Activated CD4-positive, alpha-beta T cell treated with anti-CD3 and anti-CD28 coated beads, Interleukin-10, Interleukin-2, amounts not matched to agents 100 ng/mL and 50 ng/mL, durations not matched to agents 16 hours and 8 hours (primary cell): Measurements from ENCODE around the gene SHISA2.

Source experiments
- DNase-seq: peaks from one replicate; pipeline ENCODE4 v3.0.0-alpha.2; 2020

SHISA2 gene

DNA sequence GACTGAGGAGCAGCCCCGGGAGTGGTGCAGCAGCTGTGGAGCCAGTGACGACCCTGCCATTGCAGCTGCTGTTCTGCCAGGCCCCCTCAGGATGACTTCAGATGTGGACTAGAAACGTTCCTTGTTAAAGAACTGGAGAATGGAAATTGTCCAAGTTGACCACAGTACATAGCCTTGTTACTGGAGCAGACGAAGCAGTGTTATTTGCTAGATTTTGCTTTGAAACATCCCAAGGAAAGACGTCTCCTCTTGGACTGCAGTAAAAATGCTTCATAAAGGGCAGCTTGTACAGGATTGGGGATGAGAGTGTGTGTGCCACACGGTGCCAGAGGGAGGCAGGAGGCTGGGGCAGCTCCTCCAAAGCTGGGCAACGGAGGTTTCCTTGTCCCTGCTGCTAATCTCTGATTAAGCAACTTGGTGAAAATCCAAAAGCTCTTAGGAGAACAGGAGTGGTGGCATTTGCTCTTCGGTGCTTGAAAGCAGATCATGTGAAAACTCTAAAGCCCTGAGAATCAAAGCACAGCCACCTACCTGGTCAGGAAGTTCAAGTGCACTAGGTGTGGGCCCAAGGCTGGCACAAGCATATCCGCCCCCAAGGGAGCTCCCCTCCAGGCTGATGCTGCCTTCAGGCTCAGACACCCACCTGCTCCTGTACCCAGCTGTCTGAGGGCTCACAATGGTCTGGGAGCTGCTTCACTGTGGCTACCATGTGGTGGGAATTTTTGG is 34.5 kb downstream of the SHISA2 start:
- DNase-seq, result no peak

DNA sequence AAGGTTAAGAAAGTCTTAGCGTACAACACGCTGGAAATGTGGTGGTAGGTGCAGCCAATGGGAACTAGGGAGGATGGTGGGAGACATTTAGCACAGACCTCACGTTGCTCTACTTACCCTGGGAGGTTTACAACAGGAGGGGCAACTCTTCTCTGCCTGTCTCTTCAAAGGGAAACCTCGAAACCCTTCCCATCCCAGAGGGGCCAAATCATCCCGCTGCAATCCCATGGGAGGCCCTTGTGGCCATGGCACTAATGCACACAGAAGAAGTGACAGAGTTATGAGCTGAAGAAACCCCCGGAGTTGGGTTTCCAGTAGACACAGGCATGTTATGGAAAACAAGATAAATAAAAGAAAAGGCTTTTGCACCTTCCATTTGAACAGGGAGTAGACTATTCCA is 35.6 kb downstream of the SHISA2 start:
- DNase-seq, result no peak

DNA sequence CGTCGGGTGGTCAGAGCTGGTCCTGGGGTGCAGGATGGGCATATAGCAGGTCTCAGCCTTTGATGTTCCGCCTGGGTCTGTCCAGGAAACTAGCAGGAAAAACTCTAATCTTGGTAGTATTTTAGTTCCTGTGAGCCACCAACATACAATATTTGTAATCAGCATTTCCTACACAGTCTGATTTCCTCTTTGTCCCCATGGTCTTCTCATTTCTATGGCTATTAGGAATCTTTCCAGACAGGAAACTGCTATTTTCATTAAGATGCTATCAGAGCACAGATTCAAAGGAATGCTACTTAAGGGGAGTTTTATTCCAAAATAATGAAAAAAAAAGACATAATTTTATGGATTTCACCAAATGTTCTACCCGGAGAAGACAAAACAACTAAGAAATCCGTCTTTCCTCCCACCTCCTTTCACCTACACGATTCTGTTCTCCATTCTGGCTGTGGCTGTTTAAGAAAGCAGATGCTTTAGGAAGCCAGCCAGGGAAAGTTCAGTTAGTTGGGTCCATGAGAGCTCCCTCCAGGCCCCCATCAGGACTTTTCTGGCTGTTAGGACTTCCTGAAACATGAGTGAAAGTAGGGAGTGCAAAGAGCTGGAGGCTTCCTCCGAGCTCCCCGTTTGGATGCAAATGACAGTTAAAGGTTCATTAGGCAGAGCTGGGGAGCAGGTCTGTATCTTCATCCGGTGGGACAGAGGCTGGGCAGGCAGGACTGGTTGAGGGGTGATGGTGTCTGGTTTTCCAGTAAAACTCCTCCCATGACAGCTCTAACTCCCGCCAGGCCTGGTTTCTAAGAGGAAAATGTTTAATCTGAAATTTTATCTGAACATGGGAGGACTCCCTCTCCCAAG is 36.3 kb downstream of the SHISA2 start:
- no peak for DNase-seq

DNA sequence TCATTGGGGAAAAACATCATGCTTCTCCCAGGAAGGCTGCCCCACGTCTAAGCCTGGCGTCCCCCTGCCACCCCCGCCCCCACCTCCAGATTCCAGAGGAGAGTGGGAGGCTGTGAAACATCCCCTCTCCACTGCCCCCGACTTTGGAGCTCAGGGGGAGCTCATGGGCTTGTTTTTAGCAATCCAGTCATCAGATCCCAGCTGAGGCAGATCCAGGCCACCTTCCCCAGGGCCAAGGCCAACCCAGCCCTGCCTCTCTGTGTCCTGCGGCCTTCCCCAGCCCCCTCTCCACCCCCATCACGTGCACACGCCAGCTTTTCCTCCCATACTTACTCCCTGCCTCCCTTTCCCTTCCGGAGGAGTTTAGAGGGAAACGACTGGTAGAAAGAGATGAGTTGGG is 38.8 kb downstream of the SHISA2 start:
- DNase-seq, result no peak

DNA sequence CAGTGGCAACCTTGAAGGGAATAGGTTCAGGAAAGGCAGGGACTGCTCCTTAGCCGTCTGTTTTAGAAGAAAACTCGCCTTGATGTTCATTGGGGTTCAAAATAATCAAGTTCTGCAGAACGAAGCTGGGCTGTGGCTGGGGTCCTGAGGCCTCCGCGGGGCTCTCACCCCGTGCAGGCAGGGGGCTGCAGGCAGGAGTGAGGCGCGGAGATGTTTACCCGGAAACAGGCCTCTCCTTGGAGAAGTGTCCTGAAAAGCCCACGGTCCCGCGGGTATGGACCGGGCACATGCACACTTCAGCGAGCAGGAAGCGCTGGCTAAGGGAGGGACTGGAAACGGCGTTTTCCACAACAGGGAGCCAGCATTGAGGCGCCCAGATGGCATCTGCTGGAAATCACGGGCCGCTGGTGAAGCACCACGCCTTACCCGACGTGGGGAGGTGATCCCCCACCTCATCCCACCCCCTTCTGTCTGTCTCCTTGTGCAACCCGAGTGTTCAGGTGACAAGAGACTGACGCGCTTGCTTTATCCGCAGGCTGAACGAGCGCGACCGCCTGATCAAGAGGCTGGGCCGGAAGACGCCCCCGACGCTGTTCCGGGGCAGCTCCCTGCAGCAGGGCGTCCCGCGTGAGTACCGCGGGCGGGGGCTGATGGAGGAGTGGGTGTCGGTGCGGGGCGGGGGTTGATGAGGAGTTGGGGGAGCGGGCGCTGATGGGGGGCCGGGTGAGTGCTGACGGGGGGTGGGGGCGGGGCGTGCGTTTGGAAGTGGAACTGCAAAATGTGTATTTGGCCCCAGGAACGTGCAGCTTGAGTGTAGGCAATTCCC is 39.6 kb downstream of the SHISA2 start:
- DNase-seq, result peak; percentile 21

DNA sequence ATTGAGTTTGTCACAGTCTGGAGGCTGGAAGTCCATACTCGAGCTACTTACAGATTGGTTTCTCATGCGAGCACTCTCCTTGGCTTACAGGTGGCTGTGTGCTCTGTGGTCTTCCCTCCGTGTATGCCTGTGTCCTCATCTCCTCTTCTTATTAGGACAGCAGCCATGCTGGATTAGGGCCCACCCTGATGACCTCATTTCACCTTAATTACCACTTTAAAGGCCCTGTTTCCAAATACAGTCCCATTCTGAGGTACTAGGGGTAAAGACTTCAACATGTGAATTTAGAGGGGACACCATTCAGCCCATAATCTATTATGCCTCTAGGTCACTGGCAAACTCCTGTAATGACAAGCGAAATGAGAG is 40.6 kb downstream of the SHISA2 start:
- no peak for DNase-seq

DNA sequence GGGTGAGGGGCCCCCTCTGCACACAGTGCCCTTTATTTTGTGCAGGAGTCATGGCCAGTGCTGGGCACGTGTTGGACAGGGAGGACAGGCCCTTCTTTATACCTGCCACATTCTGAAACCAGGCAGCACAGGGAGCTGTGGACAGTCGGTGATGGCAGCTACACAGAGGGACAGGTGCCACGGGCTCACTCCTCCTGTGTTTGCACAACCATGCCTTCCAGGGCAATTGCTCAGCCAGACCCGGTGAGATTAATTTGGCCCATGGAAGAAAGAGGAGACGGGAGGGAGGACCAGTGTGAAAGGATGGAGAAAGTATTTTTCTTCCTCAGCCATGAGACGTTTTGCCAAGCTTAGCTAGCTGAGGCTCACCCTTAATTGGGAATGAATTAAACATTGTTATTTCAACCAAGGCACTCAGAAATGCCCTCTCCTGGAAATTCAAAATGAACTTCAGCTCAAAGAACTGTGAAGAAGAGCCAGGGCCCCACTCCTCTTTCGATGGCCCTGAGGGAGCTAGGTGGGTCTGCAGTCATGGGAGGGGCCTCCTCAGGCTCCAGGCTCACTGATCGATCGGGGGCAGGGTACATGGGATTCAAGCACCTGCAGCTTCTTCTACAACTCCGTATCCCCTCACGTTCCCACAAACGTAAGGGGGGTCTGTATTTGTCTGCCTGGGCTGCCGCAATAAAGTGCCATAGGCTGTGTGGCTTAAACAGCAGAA is 41.2 kb downstream of the SHISA2 start:
- DNase-seq, result no peak

DNA sequence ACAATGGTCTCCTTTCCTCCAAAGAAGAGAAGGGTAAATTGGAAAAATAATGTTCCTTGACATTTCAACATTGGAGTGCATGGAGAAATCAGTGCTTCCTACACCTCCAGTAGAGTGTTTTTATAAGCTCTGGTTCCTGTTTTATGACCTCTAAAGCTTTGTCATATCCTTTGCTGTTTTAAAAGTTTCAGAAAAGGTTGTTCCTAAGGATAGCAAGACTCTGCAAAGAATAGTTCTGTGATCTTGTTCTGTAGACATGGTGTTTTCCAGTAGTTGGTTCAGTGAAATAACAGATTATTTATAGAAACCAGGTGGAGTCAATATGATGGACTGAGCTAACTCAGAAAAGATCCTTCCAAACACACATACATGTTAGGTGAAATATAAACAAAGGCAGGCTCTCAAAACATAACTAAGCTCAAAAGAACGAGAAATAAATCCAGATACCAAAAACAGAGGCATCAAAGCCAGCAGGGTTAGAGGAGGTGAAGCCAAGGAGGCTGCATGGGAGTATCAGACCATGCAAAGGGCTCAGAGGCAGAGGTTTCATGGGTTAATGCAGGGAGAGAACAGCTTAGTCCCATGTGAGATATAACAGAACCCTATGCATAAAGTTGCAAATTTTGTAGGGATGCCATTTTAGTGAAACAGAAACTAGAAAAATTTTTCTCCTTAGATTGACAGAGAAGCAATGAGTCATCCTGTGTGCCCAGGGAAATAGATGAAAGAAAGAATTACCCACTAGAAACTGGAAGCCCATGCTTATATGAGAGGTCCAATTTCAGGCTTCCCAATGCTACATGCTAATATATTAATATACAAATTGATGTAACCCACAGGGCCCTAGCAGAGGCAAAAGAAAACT is 44.3 kb downstream of the SHISA2 start:
- peak; percentile 5 for DNase-seq
